Fibroblast of peridontal ligament (primary cell): ENCODE measurements around the gene VSIG10L.
A peak's percentile ranks its signal among the peaks of the same experiment; 100 is the strongest.

Source experiments
- DNase-seq: peaks from one replicate; pipeline ENCODE4 v3.0.0-alpha.2; 2010; ENCODE audit errors: extremely low read depth

Gene VSIG10L

DNA sequence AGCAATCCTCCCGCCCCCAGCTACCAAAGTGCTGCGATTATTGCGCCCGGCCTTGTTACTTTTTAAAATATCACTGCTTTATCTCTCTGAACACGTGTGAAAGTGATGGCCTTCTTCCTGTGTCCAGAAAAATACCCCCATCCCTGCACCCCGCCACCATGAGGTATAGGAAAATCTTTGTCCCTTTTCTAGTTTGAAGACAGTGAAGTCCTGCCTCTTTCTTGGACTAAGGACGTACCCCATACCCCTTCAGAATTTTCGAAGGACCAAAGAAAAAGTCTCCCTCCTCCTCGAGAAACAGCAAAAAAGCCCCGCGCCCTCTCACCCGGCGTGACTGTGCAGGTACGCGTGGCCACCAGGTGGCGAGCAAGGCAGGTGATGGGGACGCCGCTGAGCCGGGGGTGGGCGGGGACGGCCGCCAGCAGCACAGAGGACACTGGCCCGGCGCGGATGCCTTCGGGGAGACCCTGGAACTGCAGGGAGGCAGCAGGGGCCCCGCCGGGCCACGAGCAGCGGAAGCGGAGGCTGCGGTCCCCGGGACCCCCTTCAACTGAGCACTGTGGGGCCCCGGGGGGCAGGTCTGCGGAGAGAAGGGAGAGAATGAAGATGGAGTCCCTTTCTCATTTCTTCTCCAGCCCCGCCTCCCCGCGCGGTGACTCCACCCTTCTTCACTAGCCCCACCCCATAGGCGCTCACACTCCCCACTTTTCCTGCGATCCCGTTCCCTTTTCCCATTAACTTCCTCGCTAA lies 3.2 kb downstream of the VSIG10L start:
- peak; percentile 63 for DNase-seq

DNA sequence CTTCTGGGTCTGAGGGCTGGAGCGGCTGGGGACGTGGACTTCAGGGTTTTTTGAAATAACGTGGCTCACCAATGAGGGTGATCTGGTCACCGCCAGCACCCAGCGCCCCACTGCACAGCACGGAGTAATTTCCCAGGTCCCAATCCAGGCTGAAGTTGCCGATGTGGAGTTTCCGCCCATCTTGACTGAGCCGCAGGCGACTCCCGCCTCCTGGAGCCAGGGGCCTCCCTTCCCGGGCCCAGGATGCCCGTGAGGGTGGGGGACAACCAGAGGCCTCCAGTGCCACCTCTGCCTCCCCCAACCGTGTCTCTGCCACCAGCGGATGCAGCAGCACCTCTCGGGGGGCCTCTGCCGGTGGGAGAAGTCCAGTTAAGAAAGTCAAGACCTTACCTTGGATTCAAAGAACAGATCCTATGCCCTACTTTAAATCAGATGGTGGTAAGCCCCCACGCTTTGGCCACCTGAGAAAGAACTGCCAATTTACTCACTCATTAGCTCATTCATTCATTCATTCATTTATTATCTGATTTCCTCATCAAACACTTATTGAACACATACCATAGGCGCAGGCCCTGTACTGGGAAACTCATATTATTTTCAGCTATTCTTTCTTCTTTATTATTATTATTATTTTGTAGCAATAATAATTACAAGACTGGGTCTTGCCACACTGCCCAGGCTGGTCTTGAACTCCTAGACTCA lies 3.9 kb downstream of the VSIG10L start:
- DNase-seq: no peak

DNA sequence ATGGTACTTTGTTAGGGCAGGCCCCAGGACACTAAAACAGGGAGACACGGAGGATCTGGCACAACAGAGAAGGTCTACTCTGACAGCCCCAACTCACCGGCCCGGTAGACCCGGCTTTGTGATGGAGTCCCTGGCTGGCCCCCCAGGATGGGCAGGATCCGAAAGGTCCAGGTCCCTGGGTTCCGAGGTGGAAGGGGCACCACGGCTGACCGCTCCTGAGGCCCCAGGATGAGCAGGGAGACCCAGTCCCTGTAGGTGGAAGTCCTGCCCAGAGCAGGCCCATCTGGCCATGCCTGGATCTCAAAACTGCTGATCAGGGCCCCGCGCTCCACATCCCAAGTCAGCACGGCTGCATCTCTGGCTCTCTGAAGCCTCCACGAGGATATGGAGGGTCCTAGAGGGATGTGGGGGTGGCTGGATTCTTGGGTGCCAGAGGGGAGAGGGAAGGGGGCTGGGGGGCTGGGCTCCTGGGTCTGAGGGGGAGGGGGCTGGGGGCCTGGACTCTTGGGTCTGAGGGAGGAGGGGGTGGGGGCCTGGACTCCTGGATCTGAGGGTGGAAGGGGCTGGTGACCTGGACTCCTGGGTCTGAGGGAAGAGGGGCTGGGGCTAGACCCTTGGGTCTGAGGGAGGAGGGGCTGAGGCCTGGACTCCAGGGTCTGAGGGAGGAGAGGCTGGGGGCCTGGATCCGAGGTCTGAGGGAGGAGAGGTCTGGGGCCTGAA lies 4.6 kb downstream of the VSIG10L start:
- DNase-seq: no peak

DNA sequence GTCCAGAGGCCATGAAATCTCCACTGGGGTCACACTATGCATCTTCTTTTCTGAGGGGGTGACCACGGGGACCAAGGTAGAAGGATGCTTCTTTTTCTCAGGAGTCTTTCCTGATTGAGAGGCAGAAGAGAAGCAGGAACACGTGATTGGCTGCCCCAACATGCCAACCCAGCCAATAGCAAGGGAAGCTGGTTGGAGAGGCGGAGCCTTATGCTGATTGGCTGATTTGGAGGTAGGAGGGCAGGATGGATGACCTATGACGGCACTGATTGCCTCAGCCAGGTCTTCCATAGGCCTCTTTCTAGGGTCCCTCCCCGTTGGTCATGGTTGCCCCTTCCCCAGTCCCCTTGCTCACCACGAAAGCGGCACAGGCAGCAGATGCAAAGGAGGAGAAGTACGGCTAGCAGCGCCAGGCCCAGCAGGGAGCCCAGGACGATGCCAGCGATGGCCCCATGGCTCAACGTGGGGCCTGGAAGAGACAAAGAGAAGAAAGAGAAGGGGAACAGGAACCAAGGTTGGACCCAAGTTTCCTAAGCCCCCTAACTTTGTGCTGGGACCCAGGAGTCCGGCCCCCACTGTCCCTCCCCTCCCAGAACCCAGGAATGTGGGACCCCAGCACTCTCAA lies 8.0 kb downstream of the VSIG10L start:
- DNase-seq: no peak

- DNase-seq: no peak
Measured at GRCh38 chr19:51331716-51332115, 10.2 kb downstream of the VSIG10L start.

DNA sequence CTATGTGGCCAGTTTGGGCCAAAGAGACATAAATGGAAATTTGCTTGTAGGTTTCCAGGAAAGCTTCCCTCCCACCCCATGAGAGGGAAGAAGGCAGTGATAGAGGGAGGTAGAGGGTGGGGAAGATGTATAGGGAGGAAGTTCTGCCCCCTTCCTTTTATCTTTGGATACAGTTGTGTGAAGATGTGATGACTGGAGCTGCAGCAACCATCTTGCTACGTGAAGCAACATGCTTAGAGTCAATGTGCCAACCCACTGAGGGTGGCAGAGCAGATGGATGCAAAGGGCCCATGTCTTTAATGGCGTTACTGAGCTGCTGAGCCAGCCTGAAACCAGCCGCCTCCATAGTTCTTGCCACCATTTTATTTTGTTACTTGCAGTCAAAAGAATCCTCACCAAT lies 10.7 kb downstream of the VSIG10L start:
- DNase-seq: no peak

- no peak for DNase-seq
Measured at GRCh38 chr19:51330366-51330765, 11.6 kb downstream of the VSIG10L start.

DNA sequence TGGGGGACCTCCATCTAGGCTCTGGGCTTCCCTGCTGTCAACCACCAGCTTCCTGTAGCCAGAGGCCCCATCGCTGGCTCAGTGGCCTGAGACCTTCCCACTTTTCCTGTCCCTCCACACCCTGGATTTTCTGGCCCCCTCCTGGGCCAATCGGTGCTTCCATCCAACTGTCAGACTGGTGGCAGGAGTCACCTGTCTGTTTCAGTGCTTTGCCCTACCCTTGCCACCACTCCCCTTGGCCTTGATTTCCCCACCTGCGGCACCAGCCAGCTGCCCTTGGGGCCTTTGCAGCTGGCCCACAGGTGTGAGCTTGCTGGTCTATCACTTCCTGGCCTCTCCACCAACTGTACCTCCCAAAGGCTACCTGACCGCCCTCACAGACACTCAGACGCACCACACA lies 12.5 kb downstream of the VSIG10L start:
- no peak for DNase-seq

DNA sequence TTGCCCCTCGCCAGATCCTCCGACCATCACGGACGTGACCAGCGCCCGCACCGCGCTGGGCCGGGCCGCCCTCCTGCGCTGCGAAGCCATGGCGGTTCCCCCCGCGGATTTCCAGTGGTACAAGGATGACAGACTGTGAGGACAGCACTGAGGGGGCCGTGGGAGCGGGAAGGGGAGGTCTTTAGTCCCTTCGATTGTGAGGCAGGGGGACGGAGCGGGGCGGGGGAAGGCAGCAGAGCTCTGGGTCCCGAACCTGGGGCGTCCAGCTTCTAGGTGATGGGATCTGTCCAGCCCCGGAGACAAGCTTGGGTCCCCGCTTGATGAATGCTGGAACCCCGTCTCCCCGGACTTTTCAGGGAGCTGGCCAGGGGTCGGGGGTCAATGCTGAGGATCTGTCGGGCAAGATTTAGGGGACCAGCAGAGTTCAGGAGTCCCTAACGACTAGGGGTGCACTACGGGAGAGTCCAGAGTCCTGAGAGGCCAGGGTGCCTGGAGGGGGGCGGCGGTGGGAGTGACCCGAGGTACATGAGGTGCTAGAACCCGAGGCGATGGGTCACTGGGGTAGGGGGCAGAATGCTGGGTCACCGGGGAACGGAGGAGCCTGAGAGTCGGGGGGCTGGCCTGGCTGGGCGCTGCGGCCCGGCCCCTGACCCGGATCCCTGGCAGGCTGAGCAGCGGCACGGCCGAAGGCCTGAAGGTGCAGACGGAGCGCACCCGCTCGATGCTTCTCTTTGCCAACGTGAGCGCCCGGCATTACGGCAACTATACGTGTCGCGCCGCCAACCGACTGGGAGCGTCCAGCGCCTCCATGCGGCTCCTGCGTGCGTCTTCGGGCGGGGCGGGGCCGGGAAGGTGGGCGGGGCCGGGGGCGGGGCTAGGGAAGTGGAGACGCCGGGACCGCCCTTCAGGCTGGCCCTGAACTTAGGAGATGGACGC lies 14.6 kb downstream of the VSIG10L start:
- no peak for DNase-seq

DNA sequence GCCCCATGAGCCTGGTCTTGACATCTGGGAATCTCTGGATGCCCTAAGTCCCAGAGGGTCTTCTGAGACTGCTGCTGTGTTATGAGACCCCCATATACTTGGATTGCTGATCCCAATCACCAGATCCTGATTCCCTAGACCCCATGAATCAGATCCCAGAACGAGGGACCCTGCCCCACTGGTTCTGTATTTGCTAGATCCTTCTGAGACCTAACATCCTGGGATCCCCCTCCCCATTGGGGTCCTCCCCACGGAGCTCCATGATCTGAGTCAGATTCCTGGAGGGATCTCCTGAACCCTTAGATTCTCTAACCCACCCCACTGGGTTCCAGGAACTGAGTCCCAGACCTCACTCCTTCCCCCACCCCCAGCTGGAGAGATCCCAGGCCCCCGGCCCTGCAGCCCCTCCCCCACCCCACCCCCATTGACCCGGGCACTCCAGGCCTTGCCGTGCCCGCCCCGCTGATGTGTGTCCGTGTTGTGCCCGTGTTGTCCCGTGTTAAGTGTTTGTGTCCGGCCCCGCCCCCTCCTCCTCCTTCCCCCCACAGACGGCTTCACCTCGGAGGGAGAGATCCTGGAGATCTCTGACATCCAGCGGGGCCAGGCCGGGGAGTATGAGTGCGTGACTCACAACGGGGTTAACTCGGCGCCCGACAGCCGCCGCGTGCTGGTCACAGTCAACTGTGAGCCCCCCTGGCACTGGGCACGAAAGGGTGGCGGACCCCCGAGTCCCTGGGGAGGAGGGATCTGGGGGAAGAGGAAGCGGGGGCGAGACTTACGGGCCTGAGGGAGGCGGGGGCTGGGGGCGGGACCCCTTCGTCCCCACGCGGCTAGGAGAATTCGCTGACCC lies 15.5 kb downstream of the VSIG10L start:
- no peak for DNase-seq

- DNase-seq: no peak
Measured at GRCh38 chr19:51325161-51325976, 16.6 kb downstream of the VSIG10L start.

- no peak for DNase-seq
Measured at GRCh38 chr19:51324167-51324481, 17.8 kb downstream of the VSIG10L start.

GRCh38 chr19:51323481-51324166 lies 18.3 kb downstream of the VSIG10L start:
- DNase-seq: no peak

- DNase-seq: no peak
Measured at GRCh38 chr19:51321799-51322198, 20.1 kb downstream of the VSIG10L start.

DNA sequence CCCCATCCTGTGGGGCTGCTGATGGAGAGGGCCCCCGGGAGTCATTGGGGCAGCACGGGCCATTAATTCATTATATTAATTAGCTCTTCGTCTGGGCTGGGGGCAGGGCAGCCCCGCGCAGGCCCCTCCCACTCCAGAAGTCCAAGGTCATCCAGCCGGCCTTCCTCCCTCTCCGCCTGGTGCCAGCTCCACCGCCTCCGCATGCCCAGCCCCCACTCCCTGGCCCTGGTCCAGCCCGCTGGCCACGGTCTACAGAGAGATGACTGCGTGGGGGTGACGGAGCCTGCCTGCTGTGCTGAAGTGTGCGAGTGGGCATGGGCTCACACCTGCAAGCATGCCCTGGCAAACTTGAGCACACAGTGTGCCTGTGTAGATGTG lies 21.7 kb downstream of the VSIG10L start:
- no peak for DNase-seq

GRCh38 chr19:51319649-51320279 lies 22.2 kb downstream of the VSIG10L start:
- no peak for DNase-seq

DNA sequence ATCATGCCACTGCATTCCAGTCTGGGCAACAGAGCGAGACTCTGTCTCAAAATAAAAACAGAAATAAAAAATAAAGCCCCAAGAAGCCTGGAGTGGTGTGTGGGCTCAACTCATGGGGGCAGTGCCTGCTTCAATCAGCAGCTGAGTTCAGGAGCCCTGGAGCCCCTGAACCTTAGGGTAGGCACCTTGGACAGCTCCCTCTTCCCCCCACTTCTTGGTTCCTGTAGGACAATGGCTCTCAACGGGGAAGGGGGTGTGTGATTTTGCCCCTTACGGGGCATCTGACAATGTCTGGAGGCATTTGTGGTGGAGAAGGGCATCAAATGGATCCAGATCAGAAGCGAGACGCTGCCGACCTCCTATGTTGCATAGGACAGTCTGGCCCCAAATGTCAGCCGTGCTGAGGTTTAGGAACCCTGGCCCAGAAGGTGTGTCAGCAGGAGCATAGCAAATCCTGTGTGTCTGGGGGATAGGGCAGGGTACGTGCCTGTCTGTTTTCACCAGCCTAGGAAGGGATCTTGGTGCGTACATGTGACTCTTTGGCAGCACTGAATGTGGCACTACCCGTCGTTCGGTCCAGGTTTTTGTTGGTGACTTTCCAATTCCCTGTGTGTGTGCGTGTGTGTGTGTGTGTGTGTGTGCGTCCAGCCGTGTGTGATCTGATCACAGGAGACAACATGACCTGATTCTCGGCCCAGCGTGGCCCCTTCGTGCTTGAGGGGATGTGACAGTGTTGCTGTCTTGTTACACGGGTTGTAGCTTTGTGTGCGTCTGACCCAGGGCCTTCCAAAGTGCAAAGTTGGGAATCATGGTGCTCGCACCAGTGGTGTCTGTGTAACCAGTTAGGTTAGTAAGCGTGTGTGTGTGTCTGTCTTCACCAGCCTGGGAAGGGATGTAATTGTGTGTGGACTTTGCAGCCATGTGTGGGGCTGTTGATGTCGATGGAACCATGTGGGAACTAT lies 23.0 kb downstream of the VSIG10L start:
- no peak for DNase-seq
